HG03439 (cell line): ENCODE data around the gene LRRC9.

Experiments
- ATAC-seq: cut with Tn5 transposase; IDR thresholded peaks from one replicate; pipeline ENCODE4 v1.9.1; 2021; ENCODE audit warnings: mild to moderate bottlenecking, moderate library complexity; ENCODE audit not compliant: unreplicated experiment

LRRC9 gene

GRCh38 chr14:60106339-60106738 lies 186.4 kb downstream of the LRRC9 start:
- no peak for ATAC-seq

- ATAC-seq: no peak
Observed at GRCh38 chr14:60107477-60107876, 187.5 kb downstream of the LRRC9 start.

GRCh38 chr14:60111732-60112131 lies 191.8 kb downstream of the LRRC9 start:
- ATAC-seq: no peak
